ENCODE measurements around the gene APOOL. TPM values are rescaled to one million over a fixed set of nuclear protein-coding genes. Genes with fewer than 3 reads are reported as not detected.
"Not testable (repeated sequence)": the region's sequence is repeated elsewhere in the genome, so short reads cannot be mapped to it uniquely, and the experiment has no call there.

APOOL gene
- total RNA-seq, 1 donor from 2014 or later, result 8.7 TPM

GRCh38 chrX:85077247-85077646 lies 73.6 kb downstream of the APOOL start:
- DNase-seq (ENCODE audit: extremely low read depth, low read depth, low spot score), result not testable (repeated sequence)

GRCh38 chrX:85084770-85085393 lies 81.2 kb downstream of the APOOL start:
- peak; percentile 9 for DNase-seq (ENCODE audit: extremely low read depth, low read depth, low spot score)

DNA sequence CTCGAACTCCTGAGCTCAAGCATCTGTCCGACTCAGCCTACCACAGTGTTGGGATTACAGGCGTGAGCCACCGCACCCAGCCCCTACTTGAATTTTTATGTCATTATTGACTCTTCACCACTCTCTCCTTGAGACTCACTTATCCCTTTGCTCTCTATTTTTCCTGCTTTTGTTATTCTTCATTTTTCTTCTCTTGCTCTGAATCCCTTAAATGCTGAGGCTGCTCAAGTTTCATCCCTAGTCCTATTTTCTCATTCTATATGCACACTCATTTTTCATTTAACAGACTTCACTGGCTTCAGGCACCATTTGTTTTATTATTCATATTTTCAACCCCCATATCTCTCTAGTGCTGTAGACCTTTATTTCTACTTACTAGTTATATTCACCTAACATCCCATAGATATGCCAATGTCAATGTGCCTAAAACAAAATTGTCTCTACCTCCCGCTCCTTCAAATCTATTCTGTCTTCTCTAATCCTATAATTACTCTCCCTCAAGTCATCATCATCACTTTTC lies 85.7 kb downstream of the APOOL start:
- DNase-seq (ENCODE audit: extremely low read depth, low read depth, low spot score), result no peak

DNA sequence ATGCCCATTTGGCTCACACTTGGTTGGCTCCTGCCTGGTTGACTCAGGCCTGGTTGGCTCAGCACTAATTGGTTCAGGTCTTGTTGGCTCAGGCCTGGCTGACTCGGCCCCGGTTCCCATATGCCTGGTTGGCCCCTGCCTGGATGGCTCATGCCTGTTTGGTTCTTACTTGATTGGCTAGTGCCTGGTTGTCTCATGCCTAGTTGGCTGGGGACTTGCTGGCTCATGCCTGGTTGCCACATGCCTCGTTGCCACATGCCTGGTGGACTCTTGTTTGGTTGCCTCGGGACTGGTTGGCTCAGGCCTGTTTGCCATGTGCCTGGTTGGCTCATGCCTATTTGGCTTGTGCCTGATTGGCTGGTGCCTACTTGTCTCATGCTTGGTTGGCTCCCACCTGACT lies 103.7 kb downstream of the APOOL start:
- no peak for DNase-seq (ENCODE audit: extremely low read depth, low read depth, low spot score)

- DNase-seq (ENCODE audit: extremely low read depth, low read depth, low spot score), result no peak
These were observed 104.5 kb downstream of the APOOL start for GRCh38 chrX:85108165-85108564.

GRCh38 chrX:85109235-85109634 lies 105.6 kb downstream of the APOOL start:
- DNase-seq (ENCODE audit: extremely low read depth, low read depth, low spot score), result no peak

DNA sequence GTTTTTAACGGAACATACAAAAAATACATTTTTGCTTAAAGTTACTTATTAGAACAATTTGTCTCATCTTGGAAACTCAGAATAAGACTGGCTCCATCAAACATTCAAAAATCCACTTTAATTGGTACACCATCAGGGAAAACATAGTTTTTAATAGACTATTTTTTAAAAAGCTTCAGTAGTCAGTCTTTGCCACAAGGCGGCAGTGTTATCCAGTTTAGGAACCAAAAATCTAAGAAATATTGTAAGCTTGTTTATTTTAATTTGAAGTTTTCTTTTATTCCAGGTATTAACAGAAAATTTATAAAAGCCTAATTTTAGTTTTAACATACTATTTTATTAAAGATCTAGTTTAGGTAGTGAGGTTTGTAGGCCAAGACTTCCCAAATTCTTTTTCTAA lies 107.7 kb downstream of the APOOL start:
- DNase-seq (ENCODE audit: extremely low read depth, low read depth, low spot score), result no peak

- no peak for DNase-seq (ENCODE audit: extremely low read depth, low read depth, low spot score)
These were observed 108.6 kb downstream of the APOOL start for GRCh38 chrX:85112293-85112692.

DNA sequence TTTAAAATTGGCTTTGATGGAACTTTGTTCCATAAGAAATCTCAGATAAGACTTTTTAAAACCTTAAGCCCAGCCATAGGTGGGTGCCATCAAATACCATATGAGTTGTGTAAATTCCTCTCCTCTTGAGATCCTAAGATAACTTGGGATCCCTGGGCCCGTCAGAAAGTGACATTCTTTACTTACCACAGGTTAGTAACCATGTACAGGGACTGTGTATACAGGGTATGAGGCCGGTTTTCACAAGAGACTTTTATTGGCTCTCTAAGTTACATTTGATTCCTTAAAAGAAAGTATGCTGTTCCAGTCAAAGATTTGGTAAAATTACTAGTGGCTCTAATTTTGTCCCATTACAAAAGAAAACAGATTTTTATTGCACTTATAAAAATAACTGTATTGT lies 110.1 kb downstream of the APOOL start:
- no peak for DNase-seq (ENCODE audit: extremely low read depth, low read depth, low spot score)

DNA sequence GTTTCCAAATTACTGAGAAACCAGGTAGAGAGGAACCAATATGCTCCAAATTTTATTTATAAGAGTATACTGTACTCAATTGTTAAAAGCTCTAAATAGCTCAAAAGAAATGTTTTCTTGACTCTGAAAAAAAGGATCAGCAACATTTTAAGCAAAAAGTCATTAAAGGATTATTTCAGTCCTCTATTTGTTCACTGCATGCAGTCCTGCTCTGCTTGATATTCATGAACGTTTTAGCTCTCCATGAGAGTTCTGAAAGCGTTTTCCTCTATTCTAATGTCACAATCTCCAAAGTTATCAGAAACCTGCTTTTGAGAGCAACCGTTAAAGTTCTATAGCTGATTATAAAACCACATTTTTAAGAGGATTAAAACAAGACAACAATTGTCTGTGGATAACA lies 110.5 kb downstream of the APOOL start:
- no peak for DNase-seq (ENCODE audit: extremely low read depth, low read depth, low spot score)

GRCh38 chrX:85114776-85115175 lies 111.1 kb downstream of the APOOL start:
- DNase-seq (ENCODE audit: extremely low read depth, low read depth, low spot score), result no peak

DNA sequence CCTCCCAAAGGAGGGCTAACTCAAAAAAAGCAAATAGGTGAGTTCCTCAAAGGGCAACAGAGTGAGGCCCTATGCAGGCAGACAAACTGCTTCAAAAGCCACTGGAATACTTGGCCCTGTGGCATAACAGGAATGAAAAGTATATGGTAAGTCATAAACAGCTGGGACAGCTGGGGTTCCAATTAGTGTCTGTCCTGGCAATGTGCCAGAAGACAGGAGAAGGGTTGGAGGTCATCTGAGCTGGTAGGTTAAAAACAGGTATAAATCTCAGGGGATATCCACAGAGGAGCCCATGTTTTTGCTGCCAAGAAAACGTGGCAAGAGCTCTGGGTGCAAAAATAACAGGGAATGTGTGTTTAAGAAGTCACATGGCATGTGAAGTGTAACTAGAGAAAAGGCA lies 111.6 kb downstream of the APOOL start:
- no peak for DNase-seq (ENCODE audit: extremely low read depth, low read depth, low spot score)

DNA sequence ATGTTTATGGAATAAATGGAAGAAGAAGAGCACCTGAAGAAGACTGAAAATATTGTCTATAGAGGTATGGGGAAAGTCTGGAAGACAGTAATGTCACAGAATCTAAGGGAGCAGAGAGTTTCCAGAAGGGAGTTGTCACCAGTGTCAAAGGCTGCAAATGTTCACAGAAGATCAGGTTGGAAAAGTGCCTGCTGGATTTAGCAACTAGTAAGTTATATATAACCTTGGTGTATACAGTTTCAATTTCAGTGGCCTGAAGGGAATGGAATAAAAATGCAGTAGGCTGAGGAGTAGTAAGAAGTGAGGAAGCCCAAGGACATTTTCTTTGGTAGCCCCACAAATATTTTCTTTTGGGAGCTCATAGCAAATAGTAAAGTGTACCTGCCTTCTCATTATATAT lies 132.7 kb downstream of the APOOL start:
- DNase-seq (ENCODE audit: extremely low read depth, low read depth, low spot score), result no peak

- DNase-seq (ENCODE audit: extremely low read depth, low read depth, low spot score), result no peak
These were observed 135.7 kb downstream of the APOOL start for GRCh38 chrX:85139422-85139821.

DNA sequence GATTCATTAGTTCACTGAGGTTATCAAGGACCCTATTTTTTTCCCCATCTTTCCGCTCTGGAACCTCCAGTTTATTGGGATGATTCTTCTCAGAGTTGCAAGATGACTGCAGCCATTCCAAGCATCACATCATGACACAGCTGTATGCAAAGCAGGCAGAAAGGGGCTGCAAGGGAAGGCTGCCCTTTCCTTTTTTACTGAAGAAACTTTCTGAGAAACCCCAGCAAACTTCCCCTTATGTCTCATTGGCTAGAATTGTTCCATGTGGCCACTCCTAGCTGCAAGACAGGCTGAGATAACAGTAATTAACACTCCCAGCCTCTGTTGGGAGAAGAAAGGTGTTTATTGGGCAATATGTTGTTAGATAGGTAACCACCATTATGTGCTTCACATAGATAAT lies 137.3 kb downstream of the APOOL start:
- no peak for DNase-seq (ENCODE audit: extremely low read depth, low read depth, low spot score)

Other genes with a start within 250 kb of the APOOL start
- 0.06 TPM in 1 of 2 replicates, not detected in the other for gene SATL1, start 239.9 kb downstream of the APOOL start, total RNA-seq
- gene ZNF711, start 240.1 kb downstream of the APOOL start, total RNA-seq, result 1.4 and 3.3 TPM in 2 replicates